Liver (tissue), 9 donors: ENCODE data around the gene FBXL13. TPM values are rescaled to one million over a fixed set of nuclear protein-coding genes. Genes with fewer than 3 reads are reported as not detected.
"Not testable (repeated sequence)": the region's sequence is repeated elsewhere in the genome, so short reads cannot be mapped to it uniquely, and the experiment has no call there.

Experiments
- DNase-seq: peaks from one replicate; pipeline ENCODE4 v3.0.0-alpha.2; 2017; ENCODE audit warnings: low spot score
- H3K27ac ChIP-seq, 2 donors: one replicate each; pipeline ENCODE4 v1.7.0; 2013; ENCODE audit warnings: inconsistent platforms in 2 of 2, low read length in 2 of 2, control low read depth in 1 of 2, low read depth in 1 of 2, mild to moderate bottlenecking in 1 of 2
- H3K27me3 ChIP-seq, 4 donors: one replicate each; pipeline versions ENCODE4 v1.6.1 to v1.7.0; 2013; ENCODE audit warnings: low read length in 3 of 4, inconsistent platforms in 1 of 4, mild to moderate bottlenecking in 1 of 4, moderate library complexity in 1 of 4; ENCODE audit not compliant: control insufficient read depth in 4 of 4, insufficient read depth in 4 of 4
- H3K36me3 ChIP-seq, 4 donors: one replicate each; pipeline versions ENCODE4 v1.6.1 to v1.7.0; 2013; ENCODE audit warnings: low read length in 3 of 4, mild to moderate bottlenecking in 3 of 4, low read depth in 1 of 4, moderate library complexity in 1 of 4; ENCODE audit not compliant: control insufficient read depth in 4 of 4, insufficient read depth in 3 of 4
- H3K4me1 ChIP-seq, 4 donors: one replicate each; pipeline versions ENCODE4 v1.6.1 to v1.7.0; 2013; ENCODE audit warnings: low read length in 3 of 4, mild to moderate bottlenecking in 3 of 4, moderate library complexity in 1 of 4; ENCODE audit not compliant: control insufficient read depth in 4 of 4, insufficient read depth in 4 of 4
- H3K4me3 ChIP-seq, 3 donors: one replicate each; pipeline versions ENCODE4 v1.6.1 to v1.7.0; 2013; ENCODE audit warnings: low read length in 3 of 3, control low read depth in 1 of 3, low read depth in 1 of 3, mild to moderate bottlenecking in 1 of 3
- H3K9ac ChIP-seq, 2 donors: one replicate each; pipeline ENCODE4 v1.7.0; 2013; ENCODE audit warnings: low read length in 2 of 2, mild to moderate bottlenecking in 2 of 2, moderate library complexity in 2 of 2, control low read depth in 1 of 2, low read depth in 1 of 2
- H3K9me3 ChIP-seq, 4 donors: one replicate each; pipeline versions ENCODE4 v1.6.1 to v1.7.0; 2013; ENCODE audit warnings: low read length in 3 of 4; ENCODE audit not compliant: control insufficient read depth in 4 of 4
- GABPA ChIP-seq, 2 donors: IDR thresholded peaks in 1 of 2; conservative IDR thresholded peaks in 1 of 2; 2 replicates each; pipeline ENCODE4 v1.6.1; 2016; ENCODE audit warnings: antibody characterized with exemption in 2 of 2, mild to moderate bottlenecking in 1 of 2, moderate library complexity in 1 of 2
- HNF4A ChIP-seq, 2 donors: conservative IDR thresholded peaks; 2 replicates each; pipeline ENCODE4 v1.6.1; 2016; ENCODE audit warnings: antibody characterized with exemption in 2 of 2, mild to moderate bottlenecking in 2 of 2
- HNF4G ChIP-seq: IDR thresholded peaks from 2 replicates; pipeline ENCODE4 v1.6.1; 2016; ENCODE audit warnings: antibody characterized with exemption
- RAD21 ChIP-seq, 2 donors: IDR thresholded peaks; 2 replicates each; pipeline ENCODE4 v1.6.1; 2016; ENCODE audit warnings: antibody characterized with exemption in 2 of 2, mild to moderate bottlenecking in 2 of 2
- SP1 ChIP-seq: IDR thresholded peaks from 2 replicates; pipeline ENCODE4 v1.6.1; 2018; ENCODE audit warnings: antibody characterized with exemption, mild to moderate bottlenecking
- TAF1 ChIP-seq: conservative IDR thresholded peaks from 2 replicates; pipeline ENCODE4 v1.6.1; 2016; ENCODE audit warnings: antibody characterized with exemption, mild to moderate bottlenecking
- YY1 ChIP-seq: IDR thresholded peaks from 2 replicates; pipeline ENCODE4 v1.6.1; 2016; ENCODE audit warnings: antibody characterized with exemption, mild to moderate bottlenecking
- WGBS: extraction: QIAGEN DNeasy Blood & Tissue Kit; methylation state at CpG from one replicate; pipeline ENCODE4 v1.1.7; 2013; 5-methylcytosine and 5-hydroxymethylcytosine counted together
- polyA plus RNA-seq, 2 donors: library from polyadenylated mRNA; stranded (reverse) in 1 of 2; unstranded in 1 of 2; fragments of 200-250 nt in 1 of 2; fragments of >200 nt in 1 of 2; fragmentation: Nextera tagmentation in 1 of 2; extraction: Ambion mirVana in 1 of 2; gene quantifications; one replicate each; pipeline versions ENCODE4 v1.2.1 to v1.2.3, GENCODE V29; 2013 to 2015
- total RNA-seq, 2 donors: library from RNA; depleted of rRNA; stranded (reverse); fragments of >200 nt; gene quantifications; one replicate each; pipeline ENCODE4 v1.2.3, GENCODE V29; 2014
- TF ChIP-seq, protein P1 (sequence below): fragments of 150-350 bp; IDR thresholded peaks from 2 replicates; pipeline ENCODE4 v1.5.1; 2017; ENCODE audit warnings: improper control_type of control experiment, low read depth, low read length; ENCODE audit not compliant: missing input control
- TF ChIP-seq, protein P2 (sequence below): IDR thresholded peaks from 2 replicates; pipeline ENCODE4 v1.6.1; 2016; ENCODE audit warnings: antibody characterized with exemption
- TF ChIP-seq, protein P3 (sequence below): IDR thresholded peaks from 2 replicates; pipeline ENCODE4 v1.6.1; 2016; ENCODE audit warnings: antibody characterized with exemption
- TF ChIP-seq, protein P4 (sequence below): IDR thresholded peaks from 2 replicates; pipeline ENCODE4 v1.6.1; 2016; ENCODE audit warnings: antibody characterized with exemption
- TF ChIP-seq, protein P5 (sequence below): IDR thresholded peaks from 2 replicates; pipeline ENCODE4 v1.6.1; 2016; ENCODE audit warnings: antibody characterized with exemption, mild to moderate bottlenecking
- donor health status: healthy.
- donor health status: healthy.
- donor health status: healthy.
- donor health status: healthy.
- donor health status: healthy.

Gene FBXL13
- total and polyA plus RNA-seq, 4 donors = 0.03 to 0.75 (median 0.70) TPM; not detected in 1

DNA sequence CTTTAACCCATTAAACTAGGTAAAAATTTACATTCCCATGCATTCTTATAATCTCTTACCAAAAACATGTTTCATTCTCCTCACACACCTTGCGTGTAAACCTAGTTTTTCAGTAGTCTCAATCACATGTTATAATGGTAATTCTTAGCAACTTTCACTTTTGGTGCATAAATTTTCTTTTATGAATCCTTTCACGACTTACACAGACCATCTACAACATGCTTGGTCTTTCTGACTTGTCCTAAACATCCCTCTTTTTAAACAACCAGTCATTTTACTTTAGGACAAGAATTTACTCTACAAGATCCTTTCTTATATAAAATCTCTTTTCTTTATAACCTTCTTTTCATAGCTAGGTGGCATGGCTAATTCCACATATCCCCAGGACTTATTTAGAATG is 25.8 kb downstream of the FBXL13 start:
- no peaks in the 10 kb centered on the region for H3K9me3 ChIP-seq
- TF ChIP-seq YY1 (no peak), TAF1 (no peak), SP1 (no peak), HNF4A (conservative IDR thresholded peaks at IDR 0.05) (no peak), HNF4G (no peak)
- TF ChIP-seq, protein P1, sequence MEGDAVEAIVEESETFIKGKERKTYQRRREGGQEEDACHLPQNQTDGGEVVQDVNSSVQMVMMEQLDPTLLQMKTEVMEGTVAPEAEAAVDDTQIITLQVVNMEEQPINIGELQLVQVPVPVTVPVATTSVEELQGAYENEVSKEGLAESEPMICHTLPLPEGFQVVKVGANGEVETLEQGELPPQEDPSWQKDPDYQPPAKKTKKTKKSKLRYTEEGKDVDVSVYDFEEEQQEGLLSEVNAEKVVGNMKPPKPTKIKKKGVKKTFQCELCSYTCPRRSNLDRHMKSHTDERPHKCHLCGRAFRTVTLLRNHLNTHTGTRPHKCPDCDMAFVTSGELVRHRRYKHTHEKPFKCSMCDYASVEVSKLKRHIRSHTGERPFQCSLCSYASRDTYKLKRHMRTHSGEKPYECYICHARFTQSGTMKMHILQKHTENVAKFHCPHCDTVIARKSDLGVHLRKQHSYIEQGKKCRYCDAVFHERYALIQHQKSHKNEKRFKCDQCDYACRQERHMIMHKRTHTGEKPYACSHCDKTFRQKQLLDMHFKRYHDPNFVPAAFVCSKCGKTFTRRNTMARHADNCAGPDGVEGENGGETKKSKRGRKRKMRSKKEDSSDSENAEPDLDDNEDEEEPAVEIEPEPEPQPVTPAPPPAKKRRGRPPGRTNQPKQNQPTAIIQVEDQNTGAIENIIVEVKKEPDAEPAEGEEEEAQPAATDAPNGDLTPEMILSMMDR = no peak
- TF ChIP-seq, protein P2, sequence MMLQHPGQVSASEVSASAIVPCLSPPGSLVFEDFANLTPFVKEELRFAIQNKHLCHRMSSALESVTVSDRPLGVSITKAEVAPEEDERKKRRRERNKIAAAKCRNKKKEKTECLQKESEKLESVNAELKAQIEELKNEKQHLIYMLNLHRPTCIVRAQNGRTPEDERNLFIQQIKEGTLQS = no peak
- TF ChIP-seq, protein P3, sequence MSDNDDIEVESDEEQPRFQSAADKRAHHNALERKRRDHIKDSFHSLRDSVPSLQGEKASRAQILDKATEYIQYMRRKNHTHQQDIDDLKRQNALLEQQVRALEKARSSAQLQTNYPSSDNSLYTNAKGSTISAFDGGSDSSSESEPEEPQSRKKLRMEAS = no peak
- 91% methylated on average over 2 of the region's 2 CpGs for WGBS
- no peaks in the 10 kb centered on the region for H3K27me3 ChIP-seq
- no peak overlapping the region for H3K4me3 ChIP-seq
- no peaks in the 10 kb centered on the region for H3K36me3 ChIP-seq
- no peak overlapping the region for H3K9ac ChIP-seq
- DNase-seq = no peak
- H3K4me1 ChIP-seq = no peaks in the 10 kb centered on the region
- no peak overlapping the region for H3K27ac ChIP-seq

DNA sequence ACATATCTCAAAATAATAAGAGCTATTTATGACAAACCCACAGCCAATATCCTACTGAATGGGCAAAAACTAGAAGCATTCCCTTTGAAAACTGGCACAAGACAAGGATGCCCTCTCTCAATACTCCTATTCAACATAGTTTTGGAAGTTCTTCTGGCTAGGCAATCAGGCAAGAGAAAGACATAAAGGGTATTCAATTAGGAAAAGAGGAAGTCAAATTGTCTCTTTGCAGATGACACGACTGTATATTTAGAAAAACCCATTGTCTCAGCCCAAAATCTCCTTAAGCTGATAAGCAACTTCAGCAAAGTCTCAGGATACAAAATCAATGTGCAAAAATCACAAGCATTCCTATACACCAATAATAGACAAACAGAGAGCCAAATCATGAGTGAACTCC is 32.8 kb downstream of the FBXL13 start:
- DNase-seq, H3K4me3 ChIP-seq, H3K9ac ChIP-seq, H3K36me3 ChIP-seq, H3K27me3 ChIP-seq, H3K4me1 ChIP-seq, H3K27ac ChIP-seq, H3K9me3 ChIP-seq: not testable (repeated sequence)
- 84% methylated on average over 1 of the region's 1 CpG for WGBS

DNA sequence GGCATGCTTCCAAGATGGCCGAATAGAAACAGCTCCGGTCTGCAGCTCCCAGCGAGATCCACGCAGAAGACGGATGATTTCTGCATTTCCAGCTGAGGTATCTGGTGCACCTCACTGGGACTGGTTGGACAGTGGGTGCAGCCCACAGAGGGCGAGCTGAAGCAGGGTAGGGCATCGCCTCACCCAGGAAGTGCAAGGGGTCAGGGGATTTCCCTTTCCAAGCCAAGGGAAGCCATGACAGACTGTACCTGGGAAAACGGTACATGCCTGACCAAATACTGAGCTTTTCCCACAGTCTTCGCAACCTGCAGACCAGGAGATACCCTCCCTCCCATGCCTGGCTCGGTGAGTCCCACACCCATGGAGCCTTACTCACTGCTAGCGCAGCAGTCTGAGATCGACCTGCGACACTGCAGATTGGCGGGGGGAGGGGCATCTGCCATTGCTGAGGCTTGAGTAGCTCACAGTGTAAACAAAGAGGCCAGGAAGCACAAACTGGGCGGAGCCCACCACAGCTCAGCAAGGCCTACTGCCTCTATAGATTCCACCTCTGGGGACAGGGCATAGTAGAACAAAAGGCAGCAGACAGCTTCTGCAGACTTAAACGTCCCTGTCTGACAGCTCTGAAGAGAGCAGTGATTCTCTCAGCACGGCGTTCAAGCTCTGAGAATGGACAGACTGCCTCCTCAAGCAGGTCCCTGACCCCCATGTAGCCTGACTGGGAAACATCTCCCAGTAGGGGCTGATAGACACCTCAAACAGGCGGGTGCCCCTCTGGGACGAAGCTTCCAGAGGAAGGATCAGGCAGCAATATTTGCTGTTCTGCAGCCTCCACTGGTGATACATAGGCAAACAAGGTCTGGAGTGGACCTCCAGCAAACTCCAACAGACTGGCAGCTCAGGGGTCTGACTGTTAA is 36.5 kb downstream of the FBXL13 start:
- not testable (repeated sequence) for H3K27ac ChIP-seq, H3K4me3 ChIP-seq, H3K9ac ChIP-seq, H3K9me3 ChIP-seq, H3K4me1 ChIP-seq, DNase-seq, H3K27me3 ChIP-seq, H3K36me3 ChIP-seq
- WGBS = 80% methylated on average over 20 of the region's 20 CpGs

DNA sequence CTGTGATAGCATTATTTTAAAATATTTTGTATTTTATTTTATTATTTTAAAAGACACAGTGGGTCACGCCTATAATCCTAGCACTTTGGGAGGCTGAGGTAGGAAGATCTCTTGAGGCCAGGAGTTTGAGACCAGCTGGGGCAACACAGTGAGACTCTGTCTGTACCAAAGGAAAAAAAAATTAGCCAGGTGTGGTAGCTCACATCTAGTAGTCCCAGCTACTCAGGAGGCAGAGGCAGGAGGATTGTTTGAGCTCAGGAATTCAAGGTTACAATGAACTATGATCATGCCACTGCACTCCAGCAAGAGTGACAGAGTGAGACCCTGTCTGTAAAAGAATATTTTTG is 37.1 kb downstream of the FBXL13 start:
- Histone ChIP-seq H3K27ac (no peak overlapping the region), H3K36me3 (no peaks in the 10 kb centered on the region), H3K4me3 (no peak overlapping the region), H3K4me1 (no peaks in the 10 kb centered on the region), H3K9ac (no peak overlapping the region), H3K9me3 (no peaks in the 10 kb centered on the region), H3K27me3 (peaks cover 0 to 2% (median 0%) of the 10 kb centered on the region in 4 donors)
- 90% methylated on average over 1 of the region's 1 CpG for WGBS
- TF ChIP-seq, protein P4, sequence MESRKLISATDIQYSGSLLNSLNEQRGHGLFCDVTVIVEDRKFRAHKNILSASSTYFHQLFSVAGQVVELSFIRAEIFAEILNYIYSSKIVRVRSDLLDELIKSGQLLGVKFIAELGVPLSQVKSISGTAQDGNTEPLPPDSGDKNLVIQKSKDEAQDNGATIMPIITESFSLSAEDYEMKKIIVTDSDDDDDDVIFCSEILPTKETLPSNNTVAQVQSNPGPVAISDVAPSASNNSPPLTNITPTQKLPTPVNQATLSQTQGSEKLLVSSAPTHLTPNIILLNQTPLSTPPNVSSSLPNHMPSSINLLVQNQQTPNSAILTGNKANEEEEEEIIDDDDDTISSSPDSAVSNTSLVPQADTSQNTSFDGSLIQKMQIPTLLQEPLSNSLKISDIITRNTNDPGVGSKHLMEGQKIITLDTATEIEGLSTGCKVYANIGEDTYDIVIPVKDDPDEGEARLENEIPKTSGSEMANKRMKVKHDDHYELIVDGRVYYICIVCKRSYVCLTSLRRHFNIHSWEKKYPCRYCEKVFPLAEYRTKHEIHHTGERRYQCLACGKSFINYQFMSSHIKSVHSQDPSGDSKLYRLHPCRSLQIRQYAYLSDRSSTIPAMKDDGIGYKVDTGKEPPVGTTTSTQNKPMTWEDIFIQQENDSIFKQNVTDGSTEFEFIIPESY = no peak
- TF ChIP-seq RAD21 (IDR thresholded peaks at IDR 0.05) = no peak
- TF ChIP-seq SP1 = no peak
- no peak for TF ChIP-seq HNF4G
- TF ChIP-seq TAF1 = no peak
- no peak for TF ChIP-seq HNF4A (conservative IDR thresholded peaks at IDR 0.05)
- TF ChIP-seq, protein P3 = no peak
- no peak for TF ChIP-seq GABPA (IDR thresholded peaks at IDR 0.05 in 1 of 2, conservative IDR thresholded peaks at IDR 0.05 in 1 of 2)
- TF ChIP-seq, protein P5, sequence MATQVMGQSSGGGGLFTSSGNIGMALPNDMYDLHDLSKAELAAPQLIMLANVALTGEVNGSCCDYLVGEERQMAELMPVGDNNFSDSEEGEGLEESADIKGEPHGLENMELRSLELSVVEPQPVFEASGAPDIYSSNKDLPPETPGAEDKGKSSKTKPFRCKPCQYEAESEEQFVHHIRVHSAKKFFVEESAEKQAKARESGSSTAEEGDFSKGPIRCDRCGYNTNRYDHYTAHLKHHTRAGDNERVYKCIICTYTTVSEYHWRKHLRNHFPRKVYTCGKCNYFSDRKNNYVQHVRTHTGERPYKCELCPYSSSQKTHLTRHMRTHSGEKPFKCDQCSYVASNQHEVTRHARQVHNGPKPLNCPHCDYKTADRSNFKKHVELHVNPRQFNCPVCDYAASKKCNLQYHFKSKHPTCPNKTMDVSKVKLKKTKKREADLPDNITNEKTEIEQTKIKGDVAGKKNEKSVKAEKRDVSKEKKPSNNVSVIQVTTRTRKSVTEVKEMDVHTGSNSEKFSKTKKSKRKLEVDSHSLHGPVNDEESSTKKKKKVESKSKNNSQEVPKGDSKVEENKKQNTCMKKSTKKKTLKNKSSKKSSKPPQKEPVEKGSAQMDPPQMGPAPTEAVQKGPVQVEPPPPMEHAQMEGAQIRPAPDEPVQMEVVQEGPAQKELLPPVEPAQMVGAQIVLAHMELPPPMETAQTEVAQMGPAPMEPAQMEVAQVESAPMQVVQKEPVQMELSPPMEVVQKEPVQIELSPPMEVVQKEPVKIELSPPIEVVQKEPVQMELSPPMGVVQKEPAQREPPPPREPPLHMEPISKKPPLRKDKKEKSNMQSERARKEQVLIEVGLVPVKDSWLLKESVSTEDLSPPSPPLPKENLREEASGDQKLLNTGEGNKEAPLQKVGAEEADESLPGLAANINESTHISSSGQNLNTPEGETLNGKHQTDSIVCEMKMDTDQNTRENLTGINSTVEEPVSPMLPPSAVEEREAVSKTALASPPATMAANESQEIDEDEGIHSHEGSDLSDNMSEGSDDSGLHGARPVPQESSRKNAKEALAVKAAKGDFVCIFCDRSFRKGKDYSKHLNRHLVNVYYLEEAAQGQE = no peak
- no peak for TF ChIP-seq YY1
- no peak for DNase-seq
